ENCODE results near the gene ACRBP. TPM values are rescaled to one million over a fixed set of nuclear protein-coding genes. Genes with fewer than 3 reads are reported as not detected.

Gene ACRBP
- total RNA-seq, 1 donor from 2014 or later: 5.4 TPM

DNA sequence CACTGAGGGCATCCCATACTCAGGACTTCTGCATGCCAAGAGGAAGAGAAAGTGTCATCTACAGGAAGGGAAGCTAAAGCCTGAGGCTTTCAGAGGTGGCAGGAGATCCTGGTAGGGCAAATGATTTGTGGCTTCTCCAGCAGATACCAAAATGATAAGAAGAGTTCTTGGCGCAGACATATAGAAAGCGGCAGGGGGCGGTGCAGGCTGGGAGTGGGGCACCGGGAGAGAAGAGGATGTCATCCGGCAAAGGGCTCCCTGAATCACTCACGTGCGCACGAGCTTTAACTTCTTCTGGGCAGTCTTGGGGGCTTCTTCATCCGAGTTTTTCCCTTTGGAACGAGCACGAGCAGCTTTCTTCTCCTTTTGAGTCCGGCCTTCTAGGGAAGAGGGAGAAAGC is 5.2 kb upstream of the ACRBP start:
- H3K36me3 Mint-ChIP-seq (ENCODE audit: low read depth): peaks cover 66% of the 10 kb centered on the region
- POLR2A ChIA-PET: interaction anchor here (0.6 kb wide), 1 partner anchor 25 kb away, joined by 4 read pairs; no protein-coding TSS in a partner anchor
- H3K4me3 Mint-ChIP-seq: no peak overlapping the region
- intact Hi-C loops (cut with micrococcal nuclease): no loop called here
- no peak overlapping the region for H3K27ac Mint-ChIP-seq
- CTCF ChIA-PET: no interaction called here
- DNase-seq (no peak), ATAC-seq (ENCODE audit: low read depth) (no peak)
- H3K27me3 Mint-ChIP-seq: no peaks in the 10 kb centered on the region
- no peak for TF ChIP-seq CTCF (IDR thresholded peaks at IDR 0.05)
- peaks cover 4% of the 10 kb centered on the region for H3K4me1 Mint-ChIP-seq
- H3K9me3 Mint-ChIP-seq: no peaks in the 10 kb centered on the region

- DNase-seq (no peak), ATAC-seq (ENCODE audit: low read depth) (no peak)
- H3K27me3 Mint-ChIP-seq: no peaks in the 10 kb centered on the region
- TF ChIP-seq CTCF (IDR thresholded peaks at IDR 0.05): no peak
- no peak overlapping the region for H3K27ac Mint-ChIP-seq
- peaks cover 55% of the 10 kb centered on the region for H3K36me3 Mint-ChIP-seq (ENCODE audit: low read depth)
- ChIA-PET CTCF (no interaction called here), POLR2A (no interaction called here)
- peaks cover 11% of the 10 kb centered on the region for H3K4me1 Mint-ChIP-seq
- no peak overlapping the region for H3K4me3 Mint-ChIP-seq
- intact Hi-C loops (cut with micrococcal nuclease): no loop called here
- H3K9me3 Mint-ChIP-seq: no peaks in the 10 kb centered on the region
Measured at GRCh38 chr12:6650832-6651231, 3.6 kb upstream of the ACRBP start.

- Mint-ChIP-seq H3K4me3 (peak overlapping the region; percentile 84), H3K4me1 (peaks cover 42% of the 10 kb centered on the region), H3K36me3 (ENCODE audit: low read depth) (peaks cover 25% of the 10 kb centered on the region), H3K9me3 (peaks cover 5% of the 10 kb centered on the region), H3K27ac (peak overlapping the region; percentile 74), H3K27me3 (no peaks in the 10 kb centered on the region)
- intact Hi-C loops (cut with micrococcal nuclease): no loop called here
- CTCF ChIA-PET: interaction anchor here (4.4 kb wide), 1 partner anchor 26 kb away, joined by 26 read pairs; no protein-coding TSS in a partner anchor
- POLR2A ChIA-PET: interaction anchor here (0.6 to 2.1 kb wide), 5 partner anchors 11 to 32 kb away, joined by 3 to 17 read pairs (median 6); partner anchors contain the start of gene LPAR5
- DNase-seq (no peak), ATAC-seq (ENCODE audit: low read depth) (no peak)
- no peak for TF ChIP-seq CTCF (IDR thresholded peaks at IDR 0.05)
Measured at GRCh38 chr12:6646276-6647082, 753 bp downstream of the ACRBP start.

GRCh38 chr12:6644903-6645302 is 2.3 kb downstream of the ACRBP start:
- no peak for ATAC-seq (ENCODE audit: low read depth)
- no peak for DNase-seq
- peak overlapping the region; percentile 89 for H3K27ac Mint-ChIP-seq
- H3K4me3 Mint-ChIP-seq: peak overlapping the region; percentile 70
- H3K4me1 Mint-ChIP-seq: peaks cover 43% of the 10 kb centered on the region
- H3K36me3 Mint-ChIP-seq (ENCODE audit: low read depth): peaks cover 9% of the 10 kb centered on the region
- no peaks in the 10 kb centered on the region for H3K27me3 Mint-ChIP-seq
- intact Hi-C loops (cut with micrococcal nuclease): loop anchor here (1.0 to 2.0 kb wide), 3 partner anchors 10 to 28 kb away; partner anchors contain the start of genes ING4 and LPAR5
- CTCF ChIA-PET: interaction anchor here (1.0 to 4.4 kb wide), 5 partner anchors 10 to 88 kb away, joined by 3 to 26 read pairs (median 4); partner anchors contain the start of gene LPAR5
- no peak for TF ChIP-seq CTCF (IDR thresholded peaks at IDR 0.05)
- H3K9me3 Mint-ChIP-seq: peaks cover 5% of the 10 kb centered on the region
- POLR2A ChIA-PET: interaction anchor here (1.1 to 3.6 kb wide), 8 partner anchors 13 to 52 kb away, joined by 3 to 105 read pairs (median 4); partner anchors contain the start of genes CHD4 and LPAR5

GRCh38 chr12:6644257-6644596 is 3.0 kb downstream of the ACRBP start:
- intact Hi-C loops (cut with micrococcal nuclease): loop anchor here (1.0 to 2.0 kb wide), 3 partner anchors 9 to 27 kb away; partner anchors contain the start of genes ING4 and LPAR5
- Mint-ChIP-seq H3K27me3 (no peaks in the 10 kb centered on the region), H3K4me3 (peak overlapping the region; percentile 70), H3K36me3 (ENCODE audit: low read depth) (peaks cover 8% of the 10 kb centered on the region), H3K9me3 (peaks cover 5% of the 10 kb centered on the region), H3K4me1 (peaks cover 48% of the 10 kb centered on the region), H3K27ac (peak overlapping the region; percentile 89)
- TF ChIP-seq CTCF (IDR thresholded peaks at IDR 0.05): no peak
- ChIA-PET POLR2A (interaction anchor here (0.6 to 3.6 kb wide), 13 partner anchors 12 to 80 kb away, joined by 3 to 105 read pairs (median 4); partner anchors contain the start of genes CHD4, COPS7A and LPAR5), CTCF (interaction anchor here (1.0 to 4.4 kb wide), 3 partner anchors 9 to 30 kb away, joined by 4 to 26 read pairs (median 6); partner anchors contain the start of gene LPAR5)
- ATAC-seq (ENCODE audit: low read depth): peak; percentile 65
- no peak for DNase-seq

Data from activated B cell treated with CpG ODN at 0.5 μM for 24 hours (primary cell).